ENCODE results near the gene F2. TPM values are rescaled to one million over a fixed set of nuclear protein-coding genes. Genes with fewer than 3 reads are reported as not detected.

Gene F2
- total RNA-seq, 2 experiments from 2014 or later = not detected

GRCh38 chr11:46726206-46726862, 7.3 kb downstream of the F2 start:
- no peak for DNase-seq
- intact Hi-C loops (cut with DNase I, micrococcal nuclease) = no loop called here
- no peaks in the 10 kb centered on the region for H3K36me3 Mint-ChIP-seq (ENCODE audit: low read depth)
- Histone ChIP-seq H3K36me3 (ENCODE audit: insufficient read depth, low read length) (no peaks in the 10 kb centered on the region), H3K9me3 (ENCODE audit: control insufficient read depth in 1 of 2, insufficient read depth in 1 of 2, low read length in 2 of 2) (no peaks in the 10 kb centered on the region), H3K27ac (ENCODE audit: low read depth in 1 of 2, low read length in 2 of 2) (no peak overlapping the region), H3K27me3 (ENCODE audit: control insufficient read depth in 1 of 2, insufficient read depth in 2 of 2, low read length in 2 of 2) (no peaks in the 10 kb centered on the region), H3K4me3 (ENCODE audit: low read length) (no peak overlapping the region), H3K4me1 (ENCODE audit: insufficient read depth, low read length) (no peaks in the 10 kb centered on the region)
- CTCF ChIA-PET = no interaction called here
- no peaks in the 10 kb centered on the region for H3K9me3 Mint-ChIP-seq
- H3K27ac Mint-ChIP-seq = no peak overlapping the region
- no peak for TF ChIP-seq CTCF (IDR thresholded peaks at IDR 0.05)
- H3K27me3 Mint-ChIP-seq = no peaks in the 10 kb centered on the region
- H3K4me3 Mint-ChIP-seq = no peak overlapping the region
- H3K4me1 Mint-ChIP-seq (ENCODE audit: low read depth) = no peaks in the 10 kb centered on the region
- POLR2A ChIA-PET = no interaction called here
- ATAC-seq (ENCODE audit: poor library complexity) = no peak

GRCh38 chr11:46727952-46728658, 9.1 kb downstream of the F2 start:
- ChIA-PET POLR2A (no interaction called here), CTCF (no interaction called here)
- Mint-ChIP-seq H3K4me3 (no peak overlapping the region), H3K27ac (no peak overlapping the region), H3K9me3 (no peaks in the 10 kb centered on the region), H3K27me3 (no peaks in the 10 kb centered on the region), H3K4me1 (ENCODE audit: low read depth) (no peaks in the 10 kb centered on the region), H3K36me3 (ENCODE audit: low read depth) (no peaks in the 10 kb centered on the region)
- DNase-seq (no peak), ATAC-seq (ENCODE audit: poor library complexity) (no peak)
- intact Hi-C loops (cut with DNase I, micrococcal nuclease) = no loop called here
- H3K27me3 ChIP-seq (ENCODE audit: control insufficient read depth in 1 of 2, insufficient read depth in 2 of 2, low read length in 2 of 2) = no peaks in the 10 kb centered on the region
- no peaks in the 10 kb centered on the region for H3K4me1 ChIP-seq (ENCODE audit: insufficient read depth, low read length)
- no peaks in the 10 kb centered on the region for H3K36me3 ChIP-seq (ENCODE audit: insufficient read depth, low read length)
- TF ChIP-seq CTCF (IDR thresholded peaks at IDR 0.05) = no peak
- H3K4me3 ChIP-seq (ENCODE audit: low read length) = no peak overlapping the region
- H3K9me3 ChIP-seq (ENCODE audit: control insufficient read depth in 1 of 2, insufficient read depth in 1 of 2, low read length in 2 of 2) = no peaks in the 10 kb centered on the region
- H3K27ac ChIP-seq (ENCODE audit: low read depth in 1 of 2, low read length in 2 of 2) = no peak overlapping the region

- Histone ChIP-seq H3K9me3 (ENCODE audit: control insufficient read depth in 1 of 2, insufficient read depth in 1 of 2, low read length in 2 of 2) (no peaks in the 10 kb centered on the region), H3K4me3 (ENCODE audit: low read length) (no peak overlapping the region), H3K27ac (ENCODE audit: low read depth in 1 of 2, low read length in 2 of 2) (no peak overlapping the region), H3K36me3 (ENCODE audit: insufficient read depth, low read length) (no peaks in the 10 kb centered on the region), H3K27me3 (ENCODE audit: control insufficient read depth in 1 of 2, insufficient read depth in 2 of 2, low read length in 2 of 2) (no peaks in the 10 kb centered on the region), H3K4me1 (ENCODE audit: insufficient read depth, low read length) (no peaks in the 10 kb centered on the region)
- no peak for TF ChIP-seq CTCF (IDR thresholded peaks at IDR 0.05)
- no peak overlapping the region for H3K27ac Mint-ChIP-seq
- ChIA-PET POLR2A (no interaction called here), CTCF (no interaction called here)
- no peak overlapping the region for H3K4me3 Mint-ChIP-seq
- DNase-seq (no peak), ATAC-seq (ENCODE audit: poor library complexity) (no peak)
- H3K36me3 Mint-ChIP-seq (ENCODE audit: low read depth) = no peaks in the 10 kb centered on the region
- intact Hi-C loops (cut with DNase I, micrococcal nuclease) = no loop called here
- no peaks in the 10 kb centered on the region for H3K4me1 Mint-ChIP-seq (ENCODE audit: low read depth)
- no peaks in the 10 kb centered on the region for H3K27me3 Mint-ChIP-seq
- no peaks in the 10 kb centered on the region for H3K9me3 Mint-ChIP-seq
Observed at GRCh38 chr11:46728659-46729040, 9.6 kb downstream of the F2 start.
